Fibroblast of skin of back (primary cell): ENCODE results near the gene ATP1B3.
"Not testable (repeated sequence)": the region's sequence is repeated elsewhere in the genome, so short reads cannot be mapped to it uniquely, and the experiment has no call there.

Experiments
- DNase-seq: peaks from one replicate; pipeline ENCODE4 v3.0.0-alpha.2; 2013

Gene ATP1B3

DNA sequence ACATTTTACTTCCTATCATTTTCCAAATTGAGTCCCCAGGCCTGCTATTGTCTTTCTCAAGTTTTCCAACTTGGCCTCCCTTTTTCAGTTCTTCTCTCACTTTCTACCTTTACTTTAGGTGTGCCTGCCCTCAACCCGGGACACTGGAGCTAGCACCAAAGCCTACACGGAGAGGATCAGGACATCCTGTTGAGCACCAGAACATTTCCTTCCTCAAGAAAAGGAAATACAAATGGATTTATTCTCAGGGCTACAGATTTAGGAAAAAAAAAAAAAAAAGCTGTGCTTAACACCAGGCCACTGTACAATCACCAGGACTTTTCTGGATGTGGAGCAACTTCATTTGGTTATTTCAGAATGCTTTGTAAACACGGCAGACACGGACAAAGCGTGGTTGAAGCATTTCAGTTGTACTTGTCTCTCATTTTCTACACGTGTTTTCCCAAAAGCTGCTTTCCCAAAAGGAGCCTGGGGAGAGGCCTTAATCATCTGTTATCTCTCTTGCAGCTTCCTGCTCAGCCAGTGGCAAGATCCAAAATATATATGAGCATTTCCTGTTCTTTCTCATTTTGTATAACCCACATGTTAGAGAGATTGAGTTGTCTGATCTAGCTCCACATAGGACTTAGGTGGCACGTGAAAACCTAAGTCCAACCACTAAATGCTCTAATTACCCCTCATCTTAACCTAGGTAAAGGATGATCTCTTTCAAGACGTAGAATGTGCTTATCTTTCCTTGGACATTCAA, 15.5 kb upstream of the ATP1B3 start:
- peak; percentile 32 for DNase-seq

DNA sequence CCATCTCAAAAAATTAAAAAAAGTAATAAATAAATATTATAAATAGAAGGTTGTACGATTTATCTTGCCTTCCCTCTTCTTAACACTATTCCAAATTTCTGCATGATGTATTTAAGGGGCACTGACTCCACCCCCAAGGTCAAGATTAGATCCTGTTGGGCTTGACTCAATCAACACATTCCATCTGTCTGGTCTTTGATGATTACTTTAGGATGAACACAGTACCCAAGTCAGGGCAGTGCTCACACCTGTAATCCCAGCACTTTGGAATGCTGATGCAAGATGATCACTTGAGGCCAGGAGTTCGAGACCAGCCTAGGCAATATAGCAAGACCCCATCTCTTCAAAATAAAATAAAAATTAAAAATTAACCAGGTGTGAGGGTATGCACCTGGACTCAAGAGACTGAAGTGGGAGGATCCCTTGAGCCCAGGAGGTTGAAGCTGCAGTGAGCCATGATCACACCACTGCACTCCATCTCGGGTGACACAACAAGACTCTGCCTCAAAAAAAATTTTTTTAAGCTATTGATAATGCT, 14.1 kb upstream of the ATP1B3 start:
- DNase-seq: no peak

DNA sequence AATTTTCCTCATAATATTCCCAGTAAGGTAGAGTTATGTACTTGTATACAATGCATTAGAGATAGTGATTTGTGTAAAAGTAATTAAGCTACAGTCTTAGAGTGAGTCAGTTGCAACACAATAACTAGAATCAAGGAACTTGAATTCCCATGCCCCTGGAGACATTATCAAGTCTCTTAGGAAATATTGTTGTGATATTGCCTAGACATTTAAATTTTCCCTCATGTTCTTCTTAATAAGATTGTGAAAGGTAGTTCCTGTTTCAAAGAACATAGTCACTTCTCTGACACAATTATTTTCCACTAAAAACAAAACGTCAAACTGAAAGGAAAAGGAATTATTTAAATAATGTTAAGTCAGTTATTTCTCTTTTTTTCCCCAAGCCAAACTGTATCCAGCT, 13.0 kb upstream of the ATP1B3 start:
- no peak for DNase-seq

DNA sequence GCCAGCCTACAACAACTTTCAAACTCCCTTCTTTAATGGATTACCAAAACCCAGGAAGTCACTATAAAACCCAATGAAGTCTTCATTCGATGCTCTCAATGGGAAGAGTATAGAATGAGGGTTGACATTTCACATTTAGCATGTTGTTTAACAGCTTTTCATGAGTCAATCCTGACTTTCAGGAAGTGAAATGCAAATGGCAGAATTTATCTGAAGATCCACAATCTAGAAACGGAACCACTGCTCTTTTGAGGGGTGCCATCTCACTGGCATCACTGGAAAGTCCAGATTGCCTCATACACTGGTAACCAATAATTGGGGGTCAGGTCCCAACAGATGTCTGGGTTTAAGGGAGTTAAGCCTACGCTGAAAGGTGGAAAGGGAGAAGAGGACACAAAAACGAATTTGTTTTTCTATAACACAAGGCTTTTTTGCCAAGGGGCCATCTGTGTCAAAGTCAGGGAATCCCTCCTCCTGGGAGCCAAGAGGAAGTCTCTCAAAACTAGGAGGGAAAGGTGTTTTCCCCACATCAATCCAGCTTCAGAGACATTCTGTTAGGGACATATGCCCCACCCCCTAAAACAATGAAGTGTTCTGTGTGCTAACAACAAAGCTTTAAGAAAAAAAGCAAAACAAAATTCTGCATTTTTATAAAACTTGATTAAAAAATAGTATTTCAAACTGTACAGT, 12.0 kb upstream of the ATP1B3 start:
- no peak for DNase-seq

DNA sequence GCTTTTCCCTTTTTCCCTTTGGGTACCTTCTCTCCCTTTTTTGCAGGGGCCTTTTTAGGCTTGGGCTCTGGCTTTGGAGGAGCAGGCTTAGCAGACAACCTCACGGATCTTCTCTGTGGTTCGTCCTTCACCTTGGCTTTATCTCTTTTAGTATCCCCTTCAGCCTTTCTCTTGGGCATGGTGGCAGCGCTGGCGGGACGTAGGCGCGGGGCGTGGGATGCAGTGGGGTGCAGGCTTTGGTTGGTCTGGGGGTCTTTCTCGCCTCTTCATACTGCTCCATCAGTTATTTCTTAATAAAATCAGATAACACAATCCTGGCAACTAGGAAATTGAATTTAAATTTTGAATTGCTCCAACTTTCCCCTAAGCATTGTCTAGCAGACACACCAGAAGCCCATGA, 11.3 kb upstream of the ATP1B3 start:
- no peak for DNase-seq

DNA sequence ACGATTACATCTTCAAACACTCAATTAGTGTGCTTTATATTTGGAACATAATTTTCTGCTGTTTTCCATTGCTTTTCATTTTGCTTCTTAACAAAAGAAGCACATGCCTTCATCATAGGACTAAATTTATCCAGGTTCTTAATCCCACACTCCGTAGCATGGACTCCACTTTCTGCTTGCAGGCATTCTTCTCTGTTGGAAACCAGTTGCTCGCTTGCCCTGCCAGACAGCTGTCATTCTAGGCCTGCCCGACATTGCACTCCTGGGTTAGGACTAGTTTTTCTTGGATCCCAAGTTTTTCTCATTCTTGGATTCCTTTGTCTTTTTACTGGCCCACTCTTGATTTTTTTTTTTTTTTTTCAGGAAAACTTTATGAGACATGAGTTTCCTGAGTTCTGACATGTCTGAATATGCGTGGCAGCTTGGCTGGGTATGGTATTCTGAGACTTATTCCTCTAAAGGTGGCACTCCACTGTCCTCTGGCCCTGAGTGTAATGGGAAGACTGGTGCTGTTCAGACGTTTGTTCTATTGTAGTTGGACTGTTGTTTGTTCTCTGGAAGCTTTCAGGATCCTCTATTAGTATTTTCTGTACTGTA, 6.3 kb upstream of the ATP1B3 start:
- DNase-seq: no peak

DNA sequence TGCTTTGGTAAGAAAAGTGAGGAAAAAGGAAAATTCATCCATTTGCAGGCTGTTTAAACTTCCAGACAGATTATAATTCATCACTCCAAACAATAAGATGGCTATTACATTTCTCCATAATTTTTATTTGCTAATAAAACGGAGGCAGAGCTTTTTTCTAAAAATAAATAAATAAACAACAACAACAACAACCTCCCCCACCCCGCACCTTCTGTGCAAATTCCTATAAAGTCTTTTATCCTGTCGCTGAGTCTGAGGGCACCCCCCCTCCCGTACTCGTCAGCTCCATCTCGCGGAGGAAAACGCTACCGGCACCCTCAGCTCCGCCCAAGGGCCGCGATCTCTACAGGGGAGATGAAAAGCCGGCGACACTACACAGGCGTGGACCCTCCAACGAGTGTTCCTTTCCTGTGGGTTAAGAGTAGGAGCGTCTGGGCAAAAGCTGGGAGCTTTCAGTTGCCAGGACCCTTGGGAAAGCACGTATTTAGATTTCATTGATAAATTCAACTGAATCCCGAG, 1.0 kb upstream of the ATP1B3 start:
- DNase-seq: peak; percentile 82

DNA sequence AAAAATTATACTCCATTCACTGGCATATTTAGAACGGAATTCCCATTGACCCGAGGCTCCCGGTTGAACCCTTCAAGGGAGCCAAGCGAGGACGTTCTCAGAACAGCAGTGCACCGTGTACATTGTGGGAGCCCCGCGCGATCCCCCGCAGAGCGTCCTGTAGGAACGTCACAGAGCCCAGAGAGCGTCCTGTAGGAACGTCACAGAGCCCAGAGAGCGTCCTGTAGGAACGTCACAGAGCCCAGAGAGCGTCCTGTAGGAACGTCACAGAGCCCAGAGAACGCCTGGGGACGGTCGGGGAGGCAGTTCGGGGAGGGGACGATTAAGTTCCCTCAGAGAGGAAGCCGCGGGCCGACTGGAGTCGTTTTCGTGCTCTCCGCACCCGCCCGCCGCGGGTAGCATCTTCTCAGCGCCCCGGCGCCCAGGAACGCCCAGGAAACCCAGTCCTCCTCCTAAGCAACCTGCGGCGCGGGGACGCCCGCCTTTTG, 506 bp upstream of the ATP1B3 start:
- peak; percentile 76 for DNase-seq

DNA sequence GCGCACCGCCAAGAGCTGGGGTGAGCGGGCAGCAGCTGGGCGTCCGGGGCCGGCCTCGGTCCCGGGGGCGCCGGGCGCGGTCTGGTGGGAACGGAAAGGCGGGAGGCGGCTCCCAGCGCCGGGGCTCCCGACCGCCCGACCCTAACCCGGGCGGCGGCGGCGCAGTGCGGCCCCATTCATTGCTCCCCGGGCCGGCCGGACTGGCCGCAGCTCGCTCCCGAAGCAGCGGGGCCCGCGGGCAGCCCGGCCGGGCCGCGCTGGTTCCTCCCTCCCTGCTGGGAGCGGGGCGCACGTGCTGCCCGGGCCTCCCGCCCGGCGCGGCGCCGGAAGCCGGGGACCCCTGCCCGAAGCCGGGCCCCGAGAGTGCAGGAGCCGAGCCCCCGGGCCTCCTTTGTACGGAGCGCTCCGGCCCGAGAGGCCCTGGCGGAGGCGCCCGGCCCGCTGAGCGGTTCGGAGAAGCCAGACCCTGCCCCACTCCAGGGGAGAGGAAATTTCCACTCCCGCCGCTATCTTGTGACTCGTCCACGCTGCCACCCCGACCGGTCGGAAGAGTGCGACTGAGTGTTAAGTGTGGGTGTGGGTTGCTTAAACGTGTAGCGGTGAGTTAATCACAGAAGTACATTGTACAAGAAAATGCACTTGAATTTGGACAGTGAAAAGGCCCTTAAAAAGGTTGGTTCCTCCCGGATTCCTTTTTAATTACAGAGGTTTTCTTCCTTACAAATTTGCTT, 613 bp downstream of the ATP1B3 start:
- peak; percentile 28 for DNase-seq

DNA sequence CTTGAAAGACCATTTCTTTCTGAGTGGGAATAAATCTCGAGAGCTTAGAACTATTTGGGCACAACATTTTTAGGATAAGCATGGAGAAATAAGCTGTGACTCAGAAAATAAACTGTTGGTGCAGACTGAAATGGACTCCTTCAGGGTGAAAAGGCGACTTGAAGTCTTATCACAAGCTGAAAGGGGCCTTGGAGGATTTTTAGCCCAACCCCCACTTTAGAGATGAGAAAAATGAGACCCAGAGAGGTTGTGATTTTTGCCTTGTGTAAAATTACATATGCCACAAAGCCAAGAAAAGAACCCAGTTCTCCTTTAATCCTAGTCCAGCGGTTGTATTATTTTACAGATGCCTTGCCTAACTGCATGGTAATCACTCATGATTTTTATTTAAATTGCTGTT, 1.5 kb downstream of the ATP1B3 start:
- peak; percentile 46 for DNase-seq

DNA sequence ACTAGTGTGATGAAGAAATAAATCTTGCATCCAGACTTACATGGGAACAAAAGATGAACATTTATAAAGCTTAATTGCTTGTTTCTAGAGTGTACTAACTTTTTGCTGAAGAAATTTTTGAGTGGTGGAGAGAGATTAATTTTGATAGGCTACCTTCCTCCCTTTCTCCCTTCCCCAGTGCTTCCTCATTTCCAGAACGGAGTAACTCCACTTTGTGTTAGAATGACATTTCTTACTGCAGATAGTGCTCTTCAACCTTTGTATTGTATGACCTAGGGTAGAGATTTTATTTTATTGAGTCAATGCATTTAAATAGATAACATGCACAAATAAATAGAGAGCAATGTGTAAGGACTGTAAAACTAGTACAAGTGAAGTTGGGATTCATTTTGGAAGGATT, 1.9 kb downstream of the ATP1B3 start:
- DNase-seq: no peak

DNA sequence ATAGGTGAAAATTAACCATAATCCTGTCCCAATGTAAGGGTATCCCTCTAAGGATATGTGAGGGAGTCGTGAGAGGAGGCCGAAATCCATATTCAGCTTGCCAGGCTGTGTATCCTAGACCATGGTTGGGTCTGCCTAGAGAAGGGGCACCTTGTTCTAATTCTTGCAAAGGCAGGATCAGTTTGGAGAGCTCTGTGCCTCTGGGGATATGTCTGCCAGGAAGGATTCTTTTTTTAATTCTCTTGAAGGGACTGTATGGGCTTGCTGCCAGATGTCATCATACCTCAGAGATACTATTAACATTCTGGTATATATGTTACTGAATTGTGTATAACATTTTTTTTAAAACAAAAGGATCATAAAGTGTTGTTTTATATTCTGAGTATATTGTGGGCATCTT, 2.4 kb downstream of the ATP1B3 start:
- peak; percentile 65 for DNase-seq

DNA sequence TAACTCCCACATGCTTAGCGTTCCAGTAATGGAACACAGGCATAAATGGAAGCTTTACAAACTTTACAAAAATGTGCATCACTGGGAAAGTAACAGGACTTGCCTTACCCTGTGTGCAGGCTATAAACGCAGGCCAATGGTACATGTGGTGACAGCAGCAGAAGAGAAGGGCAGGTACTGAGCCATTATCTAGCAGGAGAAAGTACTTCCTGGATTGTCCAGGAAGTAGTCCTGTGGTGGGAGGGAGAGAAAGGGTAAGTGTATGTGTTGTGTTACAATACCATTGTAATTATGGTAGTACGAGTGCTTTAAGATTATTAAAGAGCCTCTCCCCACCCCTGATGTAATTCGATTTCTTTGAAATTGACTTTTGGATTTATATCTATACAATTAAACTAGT, 5.3 kb downstream of the ATP1B3 start:
- no peak for DNase-seq

DNA sequence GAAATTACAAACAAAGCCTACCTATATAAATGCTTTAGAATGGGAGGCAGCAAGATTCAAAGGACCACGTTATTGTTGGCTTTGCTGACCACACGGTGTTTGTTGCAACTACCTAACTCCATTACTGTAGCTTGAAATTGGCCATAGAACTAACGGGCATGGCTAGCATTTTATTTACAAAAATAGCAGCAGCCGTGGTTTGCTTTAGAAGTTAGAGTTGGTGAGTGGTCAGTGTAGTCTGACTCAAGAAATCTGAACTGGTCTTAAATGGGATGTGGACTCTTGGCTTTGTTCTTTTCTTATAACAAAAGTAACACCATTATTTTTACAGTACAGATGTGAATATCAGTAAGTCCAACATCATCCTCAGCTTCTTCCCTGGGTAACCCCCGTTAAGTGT, 10.6 kb downstream of the ATP1B3 start:
- DNase-seq: no peak

DNA sequence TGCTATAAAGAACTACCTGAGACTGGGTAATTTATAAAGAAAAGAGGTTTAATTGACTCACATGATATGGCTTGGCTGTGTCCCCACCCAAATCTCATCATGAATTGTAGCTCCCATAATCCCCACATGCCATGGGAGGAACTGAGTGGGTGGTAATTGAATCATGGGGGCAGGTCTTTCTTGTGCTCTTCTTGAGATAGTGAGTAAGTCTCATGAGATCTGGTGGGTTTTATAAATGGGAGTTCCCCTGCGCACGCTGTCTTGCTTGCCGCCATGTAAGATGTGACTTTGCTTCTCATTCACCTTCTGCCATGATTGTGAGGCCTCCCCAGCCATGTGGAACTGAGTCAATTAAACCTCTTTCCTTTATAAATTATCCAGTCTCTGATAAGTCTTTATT, 12.1 kb downstream of the ATP1B3 start:
- DNase-seq: not testable (repeated sequence)

DNA sequence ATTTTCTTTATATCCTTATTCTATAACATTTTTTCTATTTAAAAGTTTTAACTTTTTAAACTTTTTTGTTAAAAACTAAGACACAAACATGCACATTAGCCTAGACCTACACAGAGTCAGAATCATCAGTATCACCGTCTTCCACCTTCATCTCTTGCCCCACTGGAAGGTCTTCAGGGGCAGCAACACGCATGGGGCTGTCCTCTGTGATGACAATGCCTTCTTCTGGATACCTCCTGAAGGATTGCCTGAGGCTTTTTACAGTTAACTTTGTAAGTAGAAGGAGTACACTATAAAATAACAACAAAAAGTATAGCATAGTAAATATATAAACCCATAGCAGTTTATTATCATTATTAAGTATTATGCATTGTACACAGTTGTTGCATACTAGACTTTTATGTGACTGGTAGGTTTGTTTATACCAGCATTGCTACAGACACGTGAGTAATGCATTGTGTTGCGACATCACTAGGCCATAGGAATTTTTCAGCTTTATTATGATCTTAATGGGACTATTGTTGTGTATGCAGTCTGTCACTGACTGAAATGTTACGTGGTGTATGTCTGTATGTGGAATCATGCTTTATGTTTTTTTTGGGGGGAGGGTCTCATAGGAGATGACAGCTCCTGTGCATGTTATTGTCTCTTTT, 18.2 kb downstream of the ATP1B3 start:
- peak; percentile 66 for DNase-seq

DNA sequence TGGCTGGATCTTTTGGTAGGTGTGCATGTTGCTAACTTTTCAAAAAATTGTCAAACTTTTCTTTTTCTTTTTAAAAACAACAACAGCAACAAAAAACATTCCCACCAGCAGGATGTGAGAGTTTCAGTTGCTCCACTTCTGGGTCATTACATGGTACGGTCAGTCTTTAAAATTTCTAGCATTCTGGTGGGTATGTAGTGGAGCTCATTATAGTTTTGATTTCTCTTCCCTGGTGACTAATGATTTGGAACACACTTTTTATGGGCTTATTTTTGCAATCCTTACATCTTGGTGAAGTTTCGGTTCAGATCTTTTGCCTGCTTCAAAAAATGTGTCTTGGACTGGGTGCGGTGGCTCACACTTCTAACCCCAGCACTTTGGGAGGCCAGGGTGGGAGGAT, 19.3 kb downstream of the ATP1B3 start:
- DNase-seq: no peak

DNA sequence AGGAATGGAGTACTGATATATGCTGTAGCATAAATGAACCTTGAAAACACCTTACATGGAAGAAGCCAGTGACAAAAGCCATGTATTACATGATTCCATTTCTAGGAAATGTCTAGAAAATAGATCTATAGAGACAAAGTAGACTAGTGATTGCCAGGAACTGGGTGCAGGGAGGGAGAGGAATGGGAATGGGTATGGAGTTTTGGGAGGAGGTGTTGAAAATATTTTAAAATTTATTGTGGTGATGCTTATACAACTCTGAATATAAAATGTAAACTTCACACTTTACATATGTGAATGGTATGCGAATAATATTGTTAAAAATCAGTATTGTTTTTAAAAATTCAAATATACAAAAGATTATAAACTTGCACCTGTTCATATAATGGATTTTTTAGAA, 22.5 kb downstream of the ATP1B3 start:
- no peak for DNase-seq

DNA sequence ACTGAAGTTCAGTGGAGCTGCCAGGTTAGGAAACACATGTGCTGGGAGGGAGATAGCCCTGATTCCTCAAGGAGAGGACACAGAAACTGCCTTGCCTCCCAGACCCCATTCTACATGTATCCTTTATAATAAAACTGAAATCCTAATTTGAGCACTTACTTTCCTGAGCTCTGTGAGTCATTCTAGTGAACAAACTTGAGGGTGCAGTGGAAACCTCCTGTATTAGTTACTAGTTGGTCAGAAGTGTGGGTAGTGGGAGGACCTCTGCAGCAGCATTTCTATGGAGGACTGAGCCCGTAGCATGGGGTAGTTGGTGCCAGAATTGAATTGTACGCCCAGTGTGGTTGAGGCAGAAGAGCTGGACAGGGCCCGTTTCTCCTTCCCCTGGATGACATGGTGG, 23.9 kb downstream of the ATP1B3 start:
- no peak for DNase-seq

DNA sequence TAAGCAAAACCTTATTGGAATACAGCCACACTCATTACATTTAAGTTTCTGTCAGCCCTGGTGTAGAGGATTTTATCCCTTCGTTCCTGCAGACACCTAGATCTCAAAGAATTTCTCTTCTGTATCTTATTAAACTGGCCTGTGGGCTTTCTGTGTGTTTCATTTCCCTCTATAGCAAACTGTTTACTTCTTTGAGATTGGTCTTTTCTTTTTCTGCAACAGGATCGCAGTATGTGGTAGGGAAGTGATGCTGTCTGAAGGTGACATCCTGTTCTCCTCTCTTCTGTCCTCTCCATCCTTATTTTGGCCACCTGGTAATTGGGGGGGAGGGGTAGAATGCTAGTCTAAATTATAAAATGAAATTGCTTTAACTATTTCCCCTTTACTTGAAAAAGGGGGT, 25.5 kb downstream of the ATP1B3 start:
- no peak for DNase-seq

DNA sequence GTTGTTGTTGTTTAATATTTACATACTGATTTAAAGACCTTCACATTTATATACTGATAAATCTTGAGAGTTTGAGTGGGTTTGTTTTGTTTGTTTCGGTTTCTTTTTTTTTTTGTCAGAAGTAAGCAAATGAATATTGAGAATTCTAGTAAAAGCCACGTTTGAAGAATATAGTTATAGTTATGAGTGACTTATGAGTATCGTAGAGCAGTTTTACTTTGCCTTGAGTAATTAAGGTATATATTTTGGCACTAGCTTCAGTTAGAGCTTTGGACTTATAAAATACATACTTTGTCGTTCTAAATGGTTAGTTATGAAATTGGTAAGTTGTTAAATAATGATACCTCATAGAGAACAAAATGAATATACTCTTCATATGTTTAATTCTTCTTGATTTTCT, 27.8 kb downstream of the ATP1B3 start:
- DNase-seq: no peak

DNA sequence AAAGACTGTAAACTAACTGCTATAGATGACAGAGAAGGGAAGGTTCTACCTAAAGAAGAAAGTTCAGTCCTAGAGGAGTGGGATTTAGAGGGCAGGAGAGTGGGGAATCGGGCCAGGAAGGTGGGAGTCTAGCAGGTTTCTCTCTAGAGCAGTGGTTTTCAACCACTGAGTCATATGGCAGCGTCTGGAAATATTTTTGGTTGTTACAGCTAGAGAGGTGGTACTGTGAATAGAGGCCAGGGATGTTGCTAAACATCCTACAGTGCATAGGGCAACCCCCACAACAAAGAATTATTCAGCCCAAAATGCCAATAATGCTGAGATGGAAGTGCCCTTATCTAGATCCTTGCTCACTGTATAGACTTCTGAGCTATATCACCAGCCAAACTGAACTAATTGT, 28.7 kb downstream of the ATP1B3 start:
- no peak for DNase-seq
